ENCODE data around the gene SYT11. TPM values are rescaled to one million over a fixed set of nuclear protein-coding genes. Genes with fewer than 3 reads are reported as not detected.

SYT11 gene
- total and polyA plus RNA-seq, 10 of the 15 experiments (the other 5 are each of a cell fraction or from before 2014, with no cell fraction given), result 7.7 to 21.2 (median 13.5) TPM

DNA sequence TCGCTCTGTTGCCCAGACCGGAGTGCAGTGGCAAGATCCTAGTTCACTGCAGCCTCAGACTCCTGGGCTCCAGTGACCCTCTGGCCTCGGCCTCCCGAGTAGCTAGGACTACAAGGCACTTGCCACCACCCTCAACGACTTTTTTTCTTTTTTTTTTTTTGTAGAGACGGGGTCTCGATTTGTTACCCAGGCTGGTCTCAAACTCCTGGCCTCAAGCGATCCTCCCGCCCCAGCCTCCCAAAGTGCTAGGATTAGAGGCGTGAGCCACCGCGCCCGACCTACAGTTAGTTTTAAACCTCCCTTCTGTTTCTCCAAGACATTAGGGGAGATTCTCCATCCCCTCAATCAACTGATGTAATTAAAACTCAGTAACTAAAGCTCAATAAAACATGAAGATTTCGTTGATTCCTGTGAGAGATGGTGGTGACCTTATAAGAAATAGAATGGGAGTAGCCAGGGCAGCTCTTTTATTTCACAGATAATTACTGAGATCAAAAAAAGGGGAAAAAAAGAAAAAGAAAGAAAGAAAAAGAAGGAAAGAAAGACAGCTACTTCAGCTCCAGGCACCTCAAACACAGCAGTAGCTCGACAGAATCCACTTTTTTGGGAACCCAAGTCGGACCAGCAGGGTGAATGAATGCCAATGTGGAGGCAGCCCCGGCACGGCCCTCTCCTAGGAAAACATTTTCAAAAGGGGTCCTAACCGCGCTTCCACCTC lies 3.0 kb upstream of the SYT11 start:
- Histone ChIP-seq H3K4me2 (ENCODE audit: control insufficient read depth, insufficient read depth) (peak overlapping the region; percentile 72), H2AFZ (ENCODE audit: control insufficient read depth, low read depth, low read length) (peak overlapping the region; percentile 79), H3K27ac (ENCODE audit: control insufficient read depth, insufficient read depth) (peak overlapping the region; percentile 84), H3K36me3 (ENCODE audit: control insufficient read depth in 2 of 2, insufficient read depth in 2 of 2, low read length in 1 of 2) (peaks cover 0 to 7% of the 10 kb centered on the region in 2 experiments; a peak in 2 of 4 replicates), H3K4me3 (peak overlapping the region; percentile 83), H3K9me3 (replicated peaks; ENCODE audit: control insufficient read depth, insufficient read depth, low read length) (no peaks in the 10 kb centered on the region), H3K4me1 (ENCODE audit: control insufficient read depth, insufficient read depth, low read length) (peaks cover 15% of the 10 kb centered on the region), H3K9ac (ENCODE audit: control insufficient read depth, insufficient read depth, low read length) (peak overlapping the region; percentile 95), H3K79me2 (ENCODE audit: control insufficient read depth, insufficient read depth, low read length) (peaks cover 22% of the 10 kb centered on the region), H4K20me1 (ENCODE audit: control insufficient read depth, insufficient read depth) (no peaks in the 10 kb centered on the region), H3K27me3 (replicated peaks in 1 of 2; ENCODE audit: control insufficient read depth in 2 of 2, insufficient read depth in 2 of 2, low read length in 1 of 2) (no peaks in the 10 kb centered on the region)
- BruUV-seq (replicated peaks), result TSS peak; percentile 81
- intact Hi-C loops (cut with micrococcal nuclease; ENCODE audit: unreplicated experiment) (loop anchor here (2.0 to 10.0 kb wide), 3 partner anchors 78 to 198 kb away; partner anchors contain the start of genes KHDC4, LAMTOR2 and UBQLN4), in situ Hi-C loops (cut with MboI) (no loop called here)
- DNase-seq (ENCODE audit: low read depth, low spot score) (no peak), ATAC-seq (no peak), FAIRE-seq (no peak)
- SMC1A ChIA-PET (ENCODE audit: uncharacterized antibody, unreplicated experiment), result interaction anchor here (0.5 to 6.6 kb wide), 11 partner anchors 15 to 1958 kb away, joined by 3 to 29 read pairs (median 4); no protein-coding TSS in a partner anchor
- 52% methylated on average over 18 of the region's 20 CpGs for WGBS (ENCODE audit: insufficient coverage, insufficient replicate concordance, low lambda C conversion rate, missing lambda C conversion rate)
- CTCF ChIA-PET, result interaction anchor here (0.7 to 1.7 kb wide), 4 partner anchors 9 to 210 kb away, joined by 3 to 4 read pairs (median 4); no protein-coding TSS in a partner anchor
- RAD21 ChIA-PET (ENCODE audit: unreplicated experiment), result interaction anchor here (0.7 to 1.7 kb wide), 4 partner anchors 8 to 172 kb away, joined by 3 to 5 read pairs (median 3); no protein-coding TSS in a partner anchor
- POLR2A ChIA-PET, result interaction anchor here (0.6 to 2.1 kb wide), 12 partner anchors 9 to 872 kb away, joined by 3 to 7 read pairs (median 3); partner anchors contain the start of genes ARHGEF2 and KHDC4
- TF ChIP-seq CREB1 (IDR thresholded peaks at IDR 0.05; ENCODE audit: low read depth) (no peak), CBFB (IDR thresholded peaks at IDR 0.05; ENCODE audit: low read depth) (no peak), PRDM15 (CRISPR knock-in tag; IDR thresholded peaks at IDR 0.05) (no peak), MYC (IDR thresholded peaks at IDR 0.05; ENCODE audit: insufficient read depth, insufficient read length, insufficient replicate concordance, low read length, severe bottlenecking) (no peak), BMI1 (IDR thresholded peaks at IDR 0.05; ENCODE audit: borderline replicate concordance) (no peak), GABPA (IDR thresholded peaks at IDR 0.05; ENCODE audit: low read depth) (no peak), PAX8 (IDR thresholded peaks at IDR 0.05) (peak; percentile 72; the same call in 1 of the 2 replicates)
- TF ChIP-seq, protein P1, sequence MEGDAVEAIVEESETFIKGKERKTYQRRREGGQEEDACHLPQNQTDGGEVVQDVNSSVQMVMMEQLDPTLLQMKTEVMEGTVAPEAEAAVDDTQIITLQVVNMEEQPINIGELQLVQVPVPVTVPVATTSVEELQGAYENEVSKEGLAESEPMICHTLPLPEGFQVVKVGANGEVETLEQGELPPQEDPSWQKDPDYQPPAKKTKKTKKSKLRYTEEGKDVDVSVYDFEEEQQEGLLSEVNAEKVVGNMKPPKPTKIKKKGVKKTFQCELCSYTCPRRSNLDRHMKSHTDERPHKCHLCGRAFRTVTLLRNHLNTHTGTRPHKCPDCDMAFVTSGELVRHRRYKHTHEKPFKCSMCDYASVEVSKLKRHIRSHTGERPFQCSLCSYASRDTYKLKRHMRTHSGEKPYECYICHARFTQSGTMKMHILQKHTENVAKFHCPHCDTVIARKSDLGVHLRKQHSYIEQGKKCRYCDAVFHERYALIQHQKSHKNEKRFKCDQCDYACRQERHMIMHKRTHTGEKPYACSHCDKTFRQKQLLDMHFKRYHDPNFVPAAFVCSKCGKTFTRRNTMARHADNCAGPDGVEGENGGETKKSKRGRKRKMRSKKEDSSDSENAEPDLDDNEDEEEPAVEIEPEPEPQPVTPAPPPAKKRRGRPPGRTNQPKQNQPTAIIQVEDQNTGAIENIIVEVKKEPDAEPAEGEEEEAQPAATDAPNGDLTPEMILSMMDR (IDR thresholded peaks at IDR 0.05 in 2 of 3, conservative IDR thresholded peaks at IDR 0.05 in 1 of 3; ENCODE audit: control insufficient read depth in 2 of 3, extremely low read depth in 1 of 3, insufficient read depth in 1 of 3, low read depth in 3 of 3, low read length in 3 of 3), result no peak
- TF ChIP-seq, protein P2, sequence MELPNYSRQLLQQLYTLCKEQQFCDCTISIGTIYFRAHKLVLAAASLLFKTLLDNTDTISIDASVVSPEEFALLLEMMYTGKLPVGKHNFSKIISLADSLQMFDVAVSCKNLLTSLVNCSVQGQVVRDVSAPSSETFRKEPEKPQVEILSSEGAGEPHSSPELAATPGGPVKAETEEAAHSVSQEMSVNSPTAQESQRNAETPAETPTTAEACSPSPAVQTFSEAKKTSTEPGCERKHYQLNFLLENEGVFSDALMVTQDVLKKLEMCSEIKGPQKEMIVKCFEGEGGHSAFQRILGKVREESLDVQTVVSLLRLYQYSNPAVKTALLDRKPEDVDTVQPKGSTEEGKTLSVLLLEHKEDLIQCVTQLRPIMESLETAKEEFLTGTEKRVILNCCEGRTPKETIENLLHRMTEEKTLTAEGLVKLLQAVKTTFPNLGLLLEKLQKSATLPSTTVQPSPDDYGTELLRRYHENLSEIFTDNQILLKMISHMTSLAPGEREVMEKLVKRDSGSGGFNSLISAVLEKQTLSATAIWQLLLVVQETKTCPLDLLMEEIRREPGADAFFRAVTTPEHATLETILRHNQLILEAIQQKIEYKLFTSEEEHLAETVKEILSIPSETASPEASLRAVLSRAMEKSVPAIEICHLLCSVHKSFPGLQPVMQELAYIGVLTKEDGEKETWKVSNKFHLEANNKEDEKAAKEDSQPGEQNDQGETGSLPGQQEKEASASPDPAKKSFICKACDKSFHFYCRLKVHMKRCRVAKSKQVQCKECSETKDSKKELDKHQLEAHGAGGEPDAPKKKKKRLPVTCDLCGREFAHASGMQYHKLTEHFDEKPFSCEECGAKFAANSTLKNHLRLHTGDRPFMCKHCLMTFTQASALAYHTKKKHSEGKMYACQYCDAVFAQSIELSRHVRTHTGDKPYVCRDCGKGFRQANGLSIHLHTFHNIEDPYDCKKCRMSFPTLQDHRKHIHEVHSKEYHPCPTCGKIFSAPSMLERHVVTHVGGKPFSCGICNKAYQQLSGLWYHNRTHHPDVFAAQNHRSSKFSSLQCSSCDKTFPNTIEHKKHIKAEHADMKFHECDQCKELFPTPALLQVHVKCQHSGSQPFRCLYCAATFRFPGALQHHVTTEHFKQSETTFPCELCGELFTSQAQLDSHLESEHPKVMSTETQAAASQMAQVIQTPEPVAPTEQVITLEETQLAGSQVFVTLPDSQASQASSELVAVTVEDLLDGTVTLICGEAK (IDR thresholded peaks at IDR 0.05; ENCODE audit: borderline replicate concordance), result no peak

Data from GM12878 (cell line).